GM12878 (cell line): ENCODE measurements around the gene IL6R. TPM values are rescaled to one million over a fixed set of nuclear protein-coding genes. Genes with fewer than 3 reads are reported as not detected.

Experiments
- ATAC-seq: fragments of 200-7000 bp; cut with Tn5 transposase; 3 replicates; pipeline ENCODE4 v1.9.1; 2020; ENCODE audit warnings: mild to moderate bottlenecking, moderate library complexity
- BruUV-seq: library from RNA; stranded (reverse); fragments of 400-500 nt; replicated peaks from 2 replicates; lab custom pipeline; 2021; lab: Mats Ljungman, UMichigan
- CTCF ChIA-PET: fragments of 300-600 bp; sonication (Branson Sonifier 250); formaldehyde crosslinking; extraction: SDS; loops from one replicate; lab custom pipeline; 2021; ENCODE audit warnings: inconsistent platforms; lab: Yijun Ruan, JAX
- POLR2A ChIA-PET: fragments of 350-600 bp; formaldehyde crosslinking; extraction: SDS; loops from one replicate; lab custom pipeline; 2021; ENCODE audit warnings: inconsistent platforms; lab: Charles Lee
- RAD21 ChIA-PET: fragments of 300-600 bp; sonication (Branson Sonifier 250); formaldehyde crosslinking; loops from one replicate; lab custom pipeline; 2023; ENCODE audit warnings: antibody characterized with exemption; ENCODE audit not compliant: unreplicated experiment; lab: Charles Lee
- SMC1A ChIA-PET: fragments of 300-600 bp; sonication (Branson Sonifier 250); formaldehyde crosslinking; loops from one replicate; lab custom pipeline; 2023; ENCODE audit not compliant: unreplicated experiment, uncharacterized antibody; lab: Charles Lee
- DNase-seq: peaks from one replicate; pipeline ENCODE4 v3.0.0-alpha.2; 2011; ENCODE audit warnings: low read depth, low spot score
- FAIRE-seq: peaks from 3 replicates; lab custom pipeline; 2011; peaks lifted over from hg19 to GRCh38; lab: Jason Lieb, UNC
- H2AFZ ChIP-seq: 2 replicates; pipeline ENCODE4 v1.6.0; 2011; ENCODE audit warnings: low read depth, low read length, control low read depth; ENCODE audit not compliant: control insufficient read depth
- H3K27ac ChIP-seq: 2 replicates; pipeline ENCODE4 v1.5.1; 2011; ENCODE audit warnings: control low read depth; ENCODE audit not compliant: control insufficient read depth, insufficient read depth
- H3K27me3 ChIP-seq, 2 experiments: replicated peaks in 1 of 2; 2 replicates each; pipeline versions ENCODE4 v1.6.0 to v1.6.1; 2011; ENCODE audit warnings: low read length in 1 of 2; ENCODE audit not compliant: control insufficient read depth in 2 of 2, insufficient read depth in 2 of 2
- H3K36me3 ChIP-seq, 2 experiments: 2 replicates each; pipeline ENCODE4 v1.5.1; 2011; ENCODE audit warnings: low read length in 1 of 2; ENCODE audit not compliant: control insufficient read depth in 2 of 2, insufficient read depth in 2 of 2
- H3K4me1 ChIP-seq: 2 replicates; pipeline ENCODE4 v1.6.1; 2011; ENCODE audit warnings: mild to moderate bottlenecking, low read length, moderate library complexity, mixed read lengths; ENCODE audit not compliant: control insufficient read depth, insufficient read depth
- H3K4me2 ChIP-seq: 2 replicates; pipeline ENCODE4 v1.6.0; 2011; ENCODE audit warnings: control low read depth; ENCODE audit not compliant: control insufficient read depth, insufficient read depth
- H3K4me3 ChIP-seq: fragments of 200-600 bp; sonication (generic); 2 replicates; pipeline ENCODE4 v1.5.1; 2016
- H3K79me2 ChIP-seq: 2 replicates; pipeline ENCODE4 v1.6.0; 2011; ENCODE audit warnings: low read length; ENCODE audit not compliant: control insufficient read depth, insufficient read depth
- H3K9ac ChIP-seq: 2 replicates; pipeline ENCODE4 v1.8.0; 2011; ENCODE audit warnings: low read length, control low read depth, mixed read lengths; ENCODE audit not compliant: control insufficient read depth, insufficient read depth
- H3K9me3 ChIP-seq: replicated peaks from 3 replicates; pipeline ENCODE4 v1.5.1; 2011; ENCODE audit warnings: mild to moderate bottlenecking, low read length; ENCODE audit not compliant: control insufficient read depth, insufficient read depth
- H4K20me1 ChIP-seq: 2 replicates; pipeline ENCODE4 v1.6.0; 2011; ENCODE audit not compliant: control insufficient read depth, insufficient read depth
- ATF7 ChIP-seq: fragments of 450-650 bp; IDR thresholded peaks from 2 replicates; pipeline ENCODE4 v1.6.1; 2016; ENCODE audit warnings: low read depth, mild to moderate bottlenecking
- BHLHE40 ChIP-seq, 2 experiments: fragments of 450-650 bp in 1 of 2; IDR thresholded peaks; 2 replicates each; pipeline ENCODE4 v1.6.1; 2011 to 2017; ENCODE audit warnings: low read depth in 2 of 2, borderline replicate concordance in 1 of 2, improper control_type of control experiment in 1 of 2, low read length in 1 of 2, mild to moderate bottlenecking in 1 of 2
- DPF2 ChIP-seq: fragments of 450-650 bp; IDR thresholded peaks from 2 replicates; pipeline ENCODE4 v1.6.1; 2017; ENCODE audit warnings: mild to moderate bottlenecking
- EGR1 ChIP-seq, 2 experiments: IDR thresholded peaks; 1 replicate in 1 of 2; 2 replicates in 1 of 2; pipeline ENCODE4 v1.6.1; 2011 to 2012; ENCODE audit warnings: low read depth in 2 of 2, low read length in 2 of 2, borderline replicate concordance in 1 of 2, mild to moderate bottlenecking in 1 of 2, moderate library complexity in 1 of 2
- FOS ChIP-seq: IDR thresholded peaks from 3 replicates; pipeline ENCODE4 v1.6.1; 2011; ENCODE audit warnings: borderline replicate concordance; ENCODE audit not compliant: insufficient read length; ENCODE audit errors: extremely low read depth
- GATAD2B ChIP-seq: fragments of 450-650 bp; conservative IDR thresholded peaks from 2 replicates; pipeline ENCODE4 v1.6.1; 2017; ENCODE audit warnings: low read depth, mild to moderate bottlenecking, moderate library complexity
- HDAC2 ChIP-seq: fragments of 200-600 bp; sonication (generic); IDR thresholded peaks from 2 replicates; pipeline ENCODE4 v1.6.1; 2017
- HDGF ChIP-seq: fragments of 450-650 bp; IDR thresholded peaks from 2 replicates; pipeline ENCODE4 v1.6.1; 2016; ENCODE audit warnings: antibody characterized with exemption
- IKZF1 ChIP-seq: fragments of 450-650 bp; conservative IDR thresholded peaks from 2 replicates; pipeline ENCODE4 v1.6.1; 2017; ENCODE audit warnings: antibody characterized with exemption, mild to moderate bottlenecking
- KDM1A ChIP-seq: fragments of 200-600 bp; sonication (generic); IDR thresholded peaks from 2 replicates; pipeline ENCODE4 v1.6.1; 2016; ENCODE audit warnings: borderline replicate concordance
- MEF2B ChIP-seq: fragments of 450-650 bp; IDR thresholded peaks from 2 replicates; pipeline ENCODE4 v1.6.1; 2018; ENCODE audit warnings: mild to moderate bottlenecking, moderate library complexity; ENCODE audit not compliant: partially characterized antibody, poor library complexity, severe bottlenecking
- MTA2 ChIP-seq: fragments of 450-650 bp; IDR thresholded peaks from 2 replicates; pipeline ENCODE4 v1.6.1; 2016; ENCODE audit warnings: low read depth, mild to moderate bottlenecking, moderate library complexity
- NBN ChIP-seq: fragments of 450-650 bp; IDR thresholded peaks from 2 replicates; pipeline ENCODE4 v1.6.1; 2016
- PML ChIP-seq: IDR thresholded peaks from 2 replicates; pipeline ENCODE4 v1.6.1; 2012; ENCODE audit warnings: low read length, inconsistent platforms
- RUNX3 ChIP-seq: IDR thresholded peaks from 2 replicates; pipeline ENCODE4 v1.6.1; 2012; ENCODE audit warnings: low read length, inconsistent platforms
- SIX5 ChIP-seq: IDR thresholded peaks from 2 replicates; pipeline ENCODE4 v1.6.1; 2011; ENCODE audit warnings: mild to moderate bottlenecking, low read depth, low read length, moderate library complexity; ENCODE audit not compliant: severe bottlenecking
- SMARCA5 ChIP-seq: fragments of 450-650 bp; IDR thresholded peaks from 2 replicates; pipeline ENCODE4 v1.6.1; 2017; ENCODE audit warnings: mild to moderate bottlenecking
- SUZ12 ChIP-seq: fragments of 200-600 bp; sonication (generic); IDR thresholded peaks from one replicate; pipeline ENCODE4 v1.6.1; 2018; ENCODE audit warnings: antibody characterized with exemption, mild to moderate bottlenecking; ENCODE audit not compliant: unreplicated experiment
- WGBS: methylation state at CpG from one replicate; pipeline ENCODE4 v1.1.6; 2016; ENCODE audit warnings: low lambda C conversion rate; ENCODE audit not compliant: insufficient replicate concordance, insufficient coverage; ENCODE audit errors: missing lambda C conversion rate; 5-methylcytosine and 5-hydroxymethylcytosine counted together
- in situ Hi-C: fragments of 300-500 bp; cut with MboI; formaldehyde crosslinking; loops from 9 replicates; pipeline ENCODE4 v1.14.3; 2018; ENCODE audit warnings: mixed read lengths
- intact Hi-C: fragments of 100-400 bp; cut with micrococcal nuclease; formaldehyde crosslinking; loops from one replicate; pipeline ENCODE4 v1.14.2; 2022; ENCODE audit not compliant: unreplicated experiment
- polyA plus RNA-seq, 11 experiments: library from polyadenylated mRNA; depleted of rRNA in 4 of 11; unstranded in 6 of 11; stranded (reverse) in 5 of 11; fragments of >200 nt; fragmentation: Nextera tagmentation in 4 of 11; fragmentation: Illumina TruSeq in 1 of 11; extraction: Ambion mirVana in 4 of 11; extraction: Trizol in 1 of 11; gene quantifications; 1 replicate in 1 of 11; 2 replicates in 10 of 11; pipeline versions ENCODE4 v1.2.1 to v1.2.3, GENCODE V29; 2011 to 2016; ENCODE audit warnings: inconsistent platforms in 2 of 11, missing spikeins in 2 of 11, low read depth in 1 of 11
- total RNA-seq, 4 experiments: library from RNA; depleted of rRNA in 3 of 4; stranded (reverse); fragments of >200 nt in 3 of 4; fragmentation: Illumina TruSeq in 1 of 4; extraction: Trizol in 1 of 4; gene quantifications; 2 replicates each; pipeline versions ENCODE4 v1.2.1 to v1.2.3, GENCODE V29; 2013 to 2021
- TF ChIP-seq, protein P1 (sequence below), 3 experiments: IDR thresholded peaks in 2 of 3; conservative IDR thresholded peaks in 1 of 3; 2 replicates each; pipeline ENCODE4 v1.5.1; 2011; ENCODE audit warnings: low read depth in 3 of 3, low read length in 3 of 3, mild to moderate bottlenecking in 3 of 3, control low read depth in 2 of 3, moderate library complexity in 2 of 3, inconsistent platforms in 1 of 3, mixed read lengths in 1 of 3; ENCODE audit not compliant: control insufficient read depth in 2 of 3, insufficient read depth in 1 of 3; ENCODE audit errors: extremely low read depth in 1 of 3
- TF ChIP-seq, protein P2 (sequence below): IDR thresholded peaks from 2 replicates; pipeline ENCODE4 v1.6.1; 2012; ENCODE audit warnings: low read depth, low read length, improper control_type of control experiment

IL6R gene
- total and polyA plus RNA-seq, 10 of the 15 experiments (the other 5 are each of a cell fraction or from before 2014, with no cell fraction given), result 1.9 to 43.4 (median 17.5) TPM

DNA sequence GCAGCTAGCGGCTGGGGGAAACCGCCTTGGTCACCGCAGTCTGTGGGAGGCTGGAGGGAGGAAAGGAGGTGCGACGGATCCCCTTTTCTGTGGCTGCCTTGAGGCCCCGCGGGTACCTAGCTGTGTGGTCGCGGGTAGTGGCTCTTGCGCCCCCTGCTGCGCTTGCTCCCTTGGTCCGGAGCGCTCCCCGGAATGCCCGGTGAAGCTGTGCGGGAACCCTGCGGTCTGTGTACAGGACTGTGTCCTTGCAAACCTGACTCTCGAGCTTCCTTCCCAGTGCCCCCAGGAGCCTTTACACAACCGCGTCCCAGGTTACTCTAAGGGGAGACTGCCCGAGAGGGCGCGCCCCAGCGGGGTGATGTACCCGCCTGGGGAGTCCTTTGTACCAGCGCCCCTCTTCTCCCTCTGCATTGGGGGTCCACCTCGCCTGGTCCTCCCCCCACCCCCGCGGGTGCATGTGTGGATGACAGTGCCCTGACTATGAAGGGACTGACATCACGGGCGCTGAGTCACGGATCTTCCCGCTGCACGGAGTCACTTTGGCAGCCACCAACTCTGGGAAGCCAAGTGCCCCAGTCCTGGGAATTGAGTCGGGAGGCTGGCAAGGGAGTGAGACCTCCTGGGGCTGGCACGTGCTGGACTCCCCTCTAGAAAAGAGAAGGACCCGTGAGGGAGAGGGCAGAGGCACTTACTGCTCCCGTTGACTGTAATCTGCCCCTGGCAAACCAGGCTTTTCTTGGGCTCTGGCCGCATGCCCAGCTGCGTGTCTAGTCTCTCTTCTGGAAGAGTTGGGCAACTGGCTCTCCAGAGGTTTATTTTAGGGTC is 816 bp downstream of the IL6R start:
- FAIRE-seq, result no peak
- Histone ChIP-seq H3K9me3 (no peaks in the 10 kb centered on the region), H3K27ac (peak overlapping the region; percentile 83), H3K4me3 (peak overlapping the region; percentile 75), H3K79me2 (peaks cover 20% of the 10 kb centered on the region), H2AFZ (peak overlapping the region; percentile 61), H3K4me1 (peaks cover 75% of the 10 kb centered on the region), H4K20me1 (no peaks in the 10 kb centered on the region), H3K36me3 (no peaks in the 10 kb centered on the region), H3K27me3 (no peaks in the 10 kb centered on the region), H3K9ac (peak overlapping the region; percentile 60), H3K4me2 (peak overlapping the region; percentile 94)
- RAD21 ChIA-PET, result interaction anchor here (1.2 to 8.3 kb wide), 10 partner anchors 9 to 140 kb away, joined by 3 to 80 read pairs (median 16); no protein-coding TSS in a partner anchor
- intact Hi-C loops (loop anchor here (2.0 kb wide), 2 partner anchors 39 to 73 kb away; no protein-coding TSS in a partner anchor), in situ Hi-C loops (no loop called here)
- SMC1A ChIA-PET, result interaction anchor here (0.6 to 8.0 kb wide), 16 partner anchors 11 to 73 kb away, joined by 3 to 89 read pairs (median 4); no protein-coding TSS in a partner anchor
- CTCF ChIA-PET, result interaction anchor here (0.7 to 6.7 kb wide), 22 partner anchors 9 to 76 kb away, joined by 3 to 67 read pairs (median 4); no protein-coding TSS in a partner anchor
- no TSS peak for BruUV-seq
- DNase-seq, result no peak
- ATAC-seq, result peak; percentile 34
- 1% methylated on average over 39 of the region's 40 CpGs for WGBS
- POLR2A ChIA-PET, result interaction anchor here (0.8 to 2.9 kb wide), 5 partner anchors 9 to 73 kb away, joined by 3 to 20 read pairs (median 8); no protein-coding TSS in a partner anchor
- no peak for TF ChIP-seq HDAC2
- no peak for TF ChIP-seq SUZ12
- TF ChIP-seq MEF2B, result no peak
- TF ChIP-seq FOS, result no peak
- no peak for TF ChIP-seq PML
- peak; percentile 66; the same call in 1 of the 2 replicates for TF ChIP-seq DPF2
- 0 out of 2 replicates have a peak, but pooled peaks have one; percentile 29 for TF ChIP-seq NBN
- TF ChIP-seq BHLHE40 (IDR thresholded peaks at IDR 0.05; ENCODE audit: borderline replicate concordance in 1 of 2, low read depth in 2 of 2, low read length in 1 of 2), result peak in 1 of 2 experiments; percentile 67; a peak in 2 of 4 replicates
- TF ChIP-seq GATAD2B, result peak; percentile 32; the same call in 1 of the 2 replicates
- no peak for TF ChIP-seq SMARCA5
- TF ChIP-seq, protein P1, sequence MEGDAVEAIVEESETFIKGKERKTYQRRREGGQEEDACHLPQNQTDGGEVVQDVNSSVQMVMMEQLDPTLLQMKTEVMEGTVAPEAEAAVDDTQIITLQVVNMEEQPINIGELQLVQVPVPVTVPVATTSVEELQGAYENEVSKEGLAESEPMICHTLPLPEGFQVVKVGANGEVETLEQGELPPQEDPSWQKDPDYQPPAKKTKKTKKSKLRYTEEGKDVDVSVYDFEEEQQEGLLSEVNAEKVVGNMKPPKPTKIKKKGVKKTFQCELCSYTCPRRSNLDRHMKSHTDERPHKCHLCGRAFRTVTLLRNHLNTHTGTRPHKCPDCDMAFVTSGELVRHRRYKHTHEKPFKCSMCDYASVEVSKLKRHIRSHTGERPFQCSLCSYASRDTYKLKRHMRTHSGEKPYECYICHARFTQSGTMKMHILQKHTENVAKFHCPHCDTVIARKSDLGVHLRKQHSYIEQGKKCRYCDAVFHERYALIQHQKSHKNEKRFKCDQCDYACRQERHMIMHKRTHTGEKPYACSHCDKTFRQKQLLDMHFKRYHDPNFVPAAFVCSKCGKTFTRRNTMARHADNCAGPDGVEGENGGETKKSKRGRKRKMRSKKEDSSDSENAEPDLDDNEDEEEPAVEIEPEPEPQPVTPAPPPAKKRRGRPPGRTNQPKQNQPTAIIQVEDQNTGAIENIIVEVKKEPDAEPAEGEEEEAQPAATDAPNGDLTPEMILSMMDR (IDR thresholded peaks at IDR 0.05 in 2 of 3, conservative IDR thresholded peaks at IDR 0.05 in 1 of 3; ENCODE audit: control insufficient read depth in 2 of 3, extremely low read depth in 1 of 3, insufficient read depth in 1 of 3, low read depth in 3 of 3, low read length in 3 of 3), result peak; percentile 38 to 51 (median 41)
- no peak for TF ChIP-seq HDGF
- 0 out of 2 replicates have a peak, but pooled peaks have one; percentile 12 for TF ChIP-seq ATF7
- TF ChIP-seq SIX5, result no peak
- peak; percentile 68 for TF ChIP-seq IKZF1
- peak; percentile 83 for TF ChIP-seq RUNX3
- peak; percentile 22; the same call in 1 of the 2 replicates for TF ChIP-seq MTA2
- TF ChIP-seq KDM1A, result no peak
- TF ChIP-seq, protein P2, sequence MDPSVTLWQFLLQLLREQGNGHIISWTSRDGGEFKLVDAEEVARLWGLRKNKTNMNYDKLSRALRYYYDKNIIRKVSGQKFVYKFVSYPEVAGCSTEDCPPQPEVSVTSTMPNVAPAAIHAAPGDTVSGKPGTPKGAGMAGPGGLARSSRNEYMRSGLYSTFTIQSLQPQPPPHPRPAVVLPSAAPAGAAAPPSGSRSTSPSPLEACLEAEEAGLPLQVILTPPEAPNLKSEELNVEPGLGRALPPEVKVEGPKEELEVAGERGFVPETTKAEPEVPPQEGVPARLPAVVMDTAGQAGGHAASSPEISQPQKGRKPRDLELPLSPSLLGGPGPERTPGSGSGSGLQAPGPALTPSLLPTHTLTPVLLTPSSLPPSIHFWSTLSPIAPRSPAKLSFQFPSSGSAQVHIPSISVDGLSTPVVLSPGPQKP, result no peak
- TF ChIP-seq EGR1 (IDR thresholded peaks at IDR 0.05; ENCODE audit: borderline replicate concordance in 1 of 2, low read depth in 2 of 2, low read length in 2 of 2), result 0 out of 3 replicates have a peak, but pooled peaks of 1 of the 2 experiments have one; percentile 14
